SK-N-SH treated with all-trans-retinoic acid at 6 μM for 48 hours (cell line): Measurements from ENCODE around the gene SMAD3.

ENCODE experiments used
- ATAC-seq: fragments of 200-7000 bp; cut with Tn5 transposase; 3 replicates; pipeline ENCODE4 v1.9.1; 2020; ENCODE audit warnings: mild to moderate bottlenecking, moderate library complexity
- ARNTL ChIP-seq: fragments of 450-650 bp; formaldehyde crosslinking; IDR thresholded peaks from 2 replicates; pipeline ENCODE4 v1.5.0; 2020; ENCODE audit warnings: low read depth, mild to moderate bottlenecking, moderate library complexity, borderline replicate concordance
- BACH2 ChIP-seq: fragments of 250-450 bp; sonication (Bioruptor Pico); IDR thresholded peaks from 2 replicates; pipeline ENCODE4 v1.9.0; 2021; ENCODE audit warnings: mild to moderate bottlenecking, borderline replicate concordance
- CREB5 ChIP-seq: fragments of 250-450 bp; sonication (Bioruptor Pico); IDR thresholded peaks from 2 replicates; pipeline ENCODE4 v1.5.1; 2020; ENCODE audit warnings: low read depth, mild to moderate bottlenecking, moderate library complexity
- CSDC2 ChIP-seq: fragments of 250-450 bp; sonication (Bioruptor Pico); IDR thresholded peaks from 2 replicates; pipeline ENCODE4 v1.5.0; 2020; ENCODE audit warnings: mild to moderate bottlenecking, moderate library complexity
- CSRNP3 ChIP-seq: fragments of 250-450 bp; sonication (Bioruptor Pico); IDR thresholded peaks from 2 replicates; pipeline ENCODE4 v1.5.1; 2021; ENCODE audit warnings: mild to moderate bottlenecking, moderate library complexity
- ESRRG ChIP-seq: fragments of 250-450 bp; sonication (Bioruptor Pico); IDR thresholded peaks from 2 replicates; pipeline ENCODE4 v1.6.1; 2021; ENCODE audit warnings: mild to moderate bottlenecking
- GLIS3 ChIP-seq: fragments of 250-450 bp; sonication (Bioruptor Pico); IDR thresholded peaks from 2 replicates; pipeline ENCODE4 v1.5.0; 2020; ENCODE audit warnings: mild to moderate bottlenecking, moderate library complexity
- ISL1 ChIP-seq: fragments of 250-450 bp; sonication (Bioruptor Pico); IDR thresholded peaks from 2 replicates; pipeline ENCODE4 v2.1.2; 2022; ENCODE audit warnings: mild to moderate bottlenecking, moderate library complexity
- OSR1 ChIP-seq: fragments of 250-450 bp; sonication (Bioruptor Pico); IDR thresholded peaks from 2 replicates; pipeline ENCODE4 v1.8.0; 2022; ENCODE audit warnings: moderate library complexity, mild to moderate bottlenecking, inconsistent platforms
- PATZ1 ChIP-seq: fragments of 250-450 bp; sonication (Bioruptor Pico); IDR thresholded peaks from 2 replicates; pipeline ENCODE4 v1.8.0; 2020; ENCODE audit warnings: mild to moderate bottlenecking, moderate library complexity, borderline replicate concordance
- POU6F1 ChIP-seq: fragments of 250-450 bp; sonication (Bioruptor Pico); IDR thresholded peaks from 2 replicates; pipeline ENCODE4 v1.8.0; 2021; ENCODE audit warnings: low read depth, mild to moderate bottlenecking, moderate library complexity, borderline replicate concordance
- PPARA ChIP-seq: fragments of 250-450 bp; sonication (Bioruptor Pico); IDR thresholded peaks from 2 replicates; pipeline ENCODE4 v1.5.0; 2020; ENCODE audit warnings: mild to moderate bottlenecking, borderline replicate concordance
- RARB ChIP-seq: fragments of 250-450 bp; sonication (Bioruptor Pico); IDR thresholded peaks from 2 replicates; pipeline ENCODE4 v1.8.0; 2021; ENCODE audit warnings: mild to moderate bottlenecking, moderate library complexity
- SNAI2 ChIP-seq: fragments of 250-450 bp; sonication (Bioruptor Pico); IDR thresholded peaks from 2 replicates; pipeline ENCODE4 v1.5.0; 2020; ENCODE audit warnings: mild to moderate bottlenecking, moderate library complexity
- TCF4 ChIP-seq: fragments of 250-450 bp; sonication (Bioruptor Pico); IDR thresholded peaks from 2 replicates; pipeline ENCODE4 v1.8.0; 2021; ENCODE audit warnings: mild to moderate bottlenecking, moderate library complexity, borderline replicate concordance
- TOX ChIP-seq: fragments of 250-450 bp; sonication (Bioruptor Pico); IDR thresholded peaks from 2 replicates; pipeline ENCODE4 v1.8.0; 2021; ENCODE audit warnings: mild to moderate bottlenecking, moderate library complexity, borderline replicate concordance
- TSHZ2 ChIP-seq: fragments of 250-450 bp; sonication (Bioruptor Pico); IDR thresholded peaks from 2 replicates; pipeline ENCODE4 v1.5.0; 2020; ENCODE audit warnings: mild to moderate bottlenecking, moderate library complexity
- ZC3H10 ChIP-seq: fragments of 250-450 bp; sonication (Bioruptor Pico); IDR thresholded peaks from 2 replicates; pipeline ENCODE4 v1.5.1; 2021; ENCODE audit warnings: mild to moderate bottlenecking, moderate library complexity
- ZNF565 ChIP-seq: fragments of 450-650 bp; formaldehyde crosslinking; conservative IDR thresholded peaks from 2 replicates; pipeline ENCODE4 v1.5.0; 2020; ENCODE audit warnings: low read depth, mild to moderate bottlenecking, moderate library complexity
- ZNF70 ChIP-seq: fragments of 450-650 bp; formaldehyde crosslinking; IDR thresholded peaks from 2 replicates; pipeline ENCODE4 v1.5.0; 2020; ENCODE audit warnings: mild to moderate bottlenecking, moderate library complexity
- ZNF8 ChIP-seq: fragments of 450-650 bp; formaldehyde crosslinking; IDR thresholded peaks from 2 replicates; pipeline ENCODE4 v1.5.0; 2020; ENCODE audit warnings: mild to moderate bottlenecking, moderate library complexity

SMAD3 gene

GRCh38 chr15:67156834-67157233 lies 91.4 kb downstream of the SMAD3 start:
- no peak for ATAC-seq
- TF ChIP-seq ARNTL (no peak), CSDC2 (CRISPR knock-in tag) (no peak), PATZ1 (no peak), ZC3H10 (CRISPR knock-in tag) (no peak), ISL1 (no peak), TSHZ2 (CRISPR knock-in tag) (no peak), ZNF565 (CRISPR knock-in tag) (no peak), CSRNP3 (CRISPR knock-in tag) (no peak), CREB5 (no peak), POU6F1 (CRISPR knock-in tag) (no peak), GLIS3 (CRISPR knock-in tag) (no peak)

- TF ChIP-seq ZNF565 (CRISPR knock-in tag) (no peak), BACH2 (CRISPR knock-in tag) (no peak), TCF4 (CRISPR knock-in tag) (no peak), ESRRG (no peak), ZNF8 (no peak), TSHZ2 (CRISPR knock-in tag) (no peak), TOX (CRISPR knock-in tag) (no peak), CSRNP3 (CRISPR knock-in tag) (no peak), PPARA (CRISPR knock-in tag) (no peak), OSR1 (CRISPR knock-in tag) (no peak), ZNF70 (no peak), ARNTL (no peak), RARB (CRISPR knock-in tag) (no peak), SNAI2 (CRISPR knock-in tag) (no peak)
- no peak for ATAC-seq
Observed at GRCh38 chr15:67157521-67158252, 92.3 kb downstream of the SMAD3 start.
